Lower leg skin (tissue), 4 donors: Measurements from ENCODE around the gene PDE6A. TPM values are rescaled to one million over a fixed set of nuclear protein-coding genes. Genes with fewer than 3 reads are reported as not detected.
A peak's percentile ranks its signal among the peaks of the same experiment; 100 is the strongest.

ENCODE experiments used
- DNase-seq, 2 donors: peaks; one replicate each; pipeline ENCODE4 v3.0.0-alpha.2; 2019; ENCODE audit warnings: low spot score in 2 of 2
- H3K4me3 ChIP-seq: fragments of 200-600 bp; sonication (generic); 2 replicates; pipeline ENCODE4 v1.5.1; 2017; ENCODE audit warnings: mild to moderate bottlenecking, low read depth; ENCODE audit not compliant: poor library complexity, severe bottlenecking
- POLR2A ChIP-seq, 2 donors: fragments of 450-650 bp; IDR thresholded peaks; one replicate each; pipeline ENCODE4 v1.6.1; 2016 to 2017; ENCODE audit warnings: antibody characterized with exemption in 2 of 2, mild to moderate bottlenecking in 1 of 2, moderate library complexity in 1 of 2
- WGBS, 2 donors: methylation state at CpG; one replicate each; pipeline ENCODE4 v1.1.5; 2018; 5-methylcytosine and 5-hydroxymethylcytosine counted together
- intact Hi-C: fragments of 100-400 bp; cut with DNase I; formaldehyde crosslinking; loops from one replicate; pipeline ENCODE4 v1.15.0; 2023; ENCODE audit warnings: low total_unique reads
- total RNA-seq, 4 donors: library from RNA; depleted of rRNA; stranded (reverse); fragments of >200 nt; gene quantifications; one replicate each; pipeline ENCODE4 v1.1.0, GENCODE V29; 2016
- TF ChIP-seq, protein P1 (sequence below), 3 donors: fragments of 450-650 bp; IDR thresholded peaks; one replicate each; pipeline ENCODE4 v1.5.1; 2016; ENCODE audit warnings: antibody characterized with exemption in 3 of 3, mild to moderate bottlenecking in 3 of 3, moderate library complexity in 2 of 3

The PDE6A gene
- total RNA-seq, 4 donors from 2014 or later: 0.04 to 1.0 (median 0.49) TPM; not detected in 1

GRCh38 chr5:149937610-149938009 is 7.0 kb downstream of the PDE6A start:
- TF ChIP-seq, protein P1, sequence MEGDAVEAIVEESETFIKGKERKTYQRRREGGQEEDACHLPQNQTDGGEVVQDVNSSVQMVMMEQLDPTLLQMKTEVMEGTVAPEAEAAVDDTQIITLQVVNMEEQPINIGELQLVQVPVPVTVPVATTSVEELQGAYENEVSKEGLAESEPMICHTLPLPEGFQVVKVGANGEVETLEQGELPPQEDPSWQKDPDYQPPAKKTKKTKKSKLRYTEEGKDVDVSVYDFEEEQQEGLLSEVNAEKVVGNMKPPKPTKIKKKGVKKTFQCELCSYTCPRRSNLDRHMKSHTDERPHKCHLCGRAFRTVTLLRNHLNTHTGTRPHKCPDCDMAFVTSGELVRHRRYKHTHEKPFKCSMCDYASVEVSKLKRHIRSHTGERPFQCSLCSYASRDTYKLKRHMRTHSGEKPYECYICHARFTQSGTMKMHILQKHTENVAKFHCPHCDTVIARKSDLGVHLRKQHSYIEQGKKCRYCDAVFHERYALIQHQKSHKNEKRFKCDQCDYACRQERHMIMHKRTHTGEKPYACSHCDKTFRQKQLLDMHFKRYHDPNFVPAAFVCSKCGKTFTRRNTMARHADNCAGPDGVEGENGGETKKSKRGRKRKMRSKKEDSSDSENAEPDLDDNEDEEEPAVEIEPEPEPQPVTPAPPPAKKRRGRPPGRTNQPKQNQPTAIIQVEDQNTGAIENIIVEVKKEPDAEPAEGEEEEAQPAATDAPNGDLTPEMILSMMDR (IDR thresholded peaks at IDR 0.05): no peak
- TF ChIP-seq POLR2A (IDR thresholded peaks at IDR 0.05): no peak
- WGBS, 2 donors: 47 to 70% methylated on average over 1 of the region's 1 CpG
- intact Hi-C loops: no loop called here
- H3K4me3 ChIP-seq: no peak overlapping the region
- no peak for DNase-seq

GRCh38 chr5:149936700-149937091 is 7.9 kb downstream of the PDE6A start:
- TF ChIP-seq POLR2A (IDR thresholded peaks at IDR 0.05): no peak
- TF ChIP-seq, protein P1 (IDR thresholded peaks at IDR 0.05): no peak
- 77 to 79% methylated on average over 3 of the region's 3 CpGs for WGBS, 2 donors
- no peak for DNase-seq
- no peak overlapping the region for H3K4me3 ChIP-seq
- intact Hi-C loops: no loop called here

GRCh38 chr5:149936044-149936699 is 8.4 kb downstream of the PDE6A start:
- WGBS, 2 donors: 54 to 68% methylated on average over 1 of the region's 1 CpG
- intact Hi-C loops: no loop called here
- TF ChIP-seq, protein P1 (IDR thresholded peaks at IDR 0.05): no peak
- no peak for TF ChIP-seq POLR2A (IDR thresholded peaks at IDR 0.05)
- no peak overlapping the region for H3K4me3 ChIP-seq
- no peak for DNase-seq

- intact Hi-C loops: no loop called here
- WGBS, 2 donors: 45 to 49% methylated on average over 8 of the region's 8 CpGs
- TF ChIP-seq, protein P1 (IDR thresholded peaks at IDR 0.05): no peak
- TF ChIP-seq POLR2A (IDR thresholded peaks at IDR 0.05): no peak
- no peak overlapping the region for H3K4me3 ChIP-seq
- peak in 1 of 2 donors; percentile 29 for DNase-seq
These were observed 9.1 kb downstream of the PDE6A start for GRCh38 chr5:149935431-149935901.

- intact Hi-C loops: no loop called here
- WGBS, 2 donors: 74 to 86% methylated on average over 25 of the region's 25 CpGs
- DNase-seq: no peak
- TF ChIP-seq, protein P1 (IDR thresholded peaks at IDR 0.05): no peak
- TF ChIP-seq POLR2A (IDR thresholded peaks at IDR 0.05): no peak
- H3K4me3 ChIP-seq: no peak overlapping the region
These were observed 11.9 kb downstream of the PDE6A start for GRCh38 chr5:149932445-149933350.
